ENCODE data around the gene G3BP2. TPM values are rescaled to one million over a fixed set of nuclear protein-coding genes. Genes with fewer than 3 reads are reported as not detected.

The G3BP2 gene
- total RNA-seq: 101 and 166 TPM in 2 replicates

DNA sequence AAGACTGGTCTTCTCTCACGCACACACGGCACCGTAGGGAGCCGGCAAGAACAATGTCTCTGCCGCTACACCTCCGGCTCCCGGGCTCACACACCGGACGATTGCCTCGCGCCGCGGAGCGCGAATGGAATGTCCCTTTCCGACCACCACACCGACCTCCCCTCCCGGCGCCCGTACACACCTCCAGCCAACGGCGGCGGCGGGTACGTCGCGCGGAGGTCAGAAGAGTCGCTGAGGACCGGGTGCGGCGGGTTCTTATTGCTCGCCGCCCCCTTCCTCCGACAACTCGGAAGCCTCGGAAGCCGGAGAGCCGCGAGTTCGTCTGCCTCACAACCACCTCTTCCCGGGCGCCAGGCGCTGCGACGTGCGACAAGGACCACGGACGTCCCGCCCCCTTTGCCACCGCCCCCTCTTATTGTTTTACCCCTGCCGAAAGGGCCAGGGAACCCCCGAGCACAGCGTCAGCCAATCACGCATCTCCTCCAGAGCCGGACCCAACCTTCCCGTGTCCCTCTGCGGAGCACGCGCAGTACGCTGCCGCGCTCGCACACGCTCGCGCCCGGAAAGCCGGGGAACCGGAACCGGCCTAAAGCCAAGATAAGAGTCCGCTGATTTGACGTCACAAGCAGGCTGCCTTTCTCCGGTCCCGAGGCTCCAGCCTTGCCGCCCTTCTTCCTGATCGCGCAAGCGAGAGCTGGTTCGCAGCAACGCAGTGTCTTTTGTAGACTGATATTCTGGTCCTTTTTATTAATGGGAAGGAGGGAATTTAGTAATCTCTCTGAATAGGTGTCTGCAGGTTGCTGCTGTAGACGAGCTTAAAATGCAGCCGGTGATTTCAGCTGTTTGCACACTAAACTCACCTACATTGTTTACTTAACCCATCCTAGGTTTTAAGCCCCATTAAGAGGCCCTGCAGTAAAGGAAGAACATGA is at the start of gene G3BP2:
G3BP2 (minus strand) TSS at position 385 of the 932 bp plus-strand sequence. CDS start 11,386 bp downstream, outside the sequence.

DNA sequence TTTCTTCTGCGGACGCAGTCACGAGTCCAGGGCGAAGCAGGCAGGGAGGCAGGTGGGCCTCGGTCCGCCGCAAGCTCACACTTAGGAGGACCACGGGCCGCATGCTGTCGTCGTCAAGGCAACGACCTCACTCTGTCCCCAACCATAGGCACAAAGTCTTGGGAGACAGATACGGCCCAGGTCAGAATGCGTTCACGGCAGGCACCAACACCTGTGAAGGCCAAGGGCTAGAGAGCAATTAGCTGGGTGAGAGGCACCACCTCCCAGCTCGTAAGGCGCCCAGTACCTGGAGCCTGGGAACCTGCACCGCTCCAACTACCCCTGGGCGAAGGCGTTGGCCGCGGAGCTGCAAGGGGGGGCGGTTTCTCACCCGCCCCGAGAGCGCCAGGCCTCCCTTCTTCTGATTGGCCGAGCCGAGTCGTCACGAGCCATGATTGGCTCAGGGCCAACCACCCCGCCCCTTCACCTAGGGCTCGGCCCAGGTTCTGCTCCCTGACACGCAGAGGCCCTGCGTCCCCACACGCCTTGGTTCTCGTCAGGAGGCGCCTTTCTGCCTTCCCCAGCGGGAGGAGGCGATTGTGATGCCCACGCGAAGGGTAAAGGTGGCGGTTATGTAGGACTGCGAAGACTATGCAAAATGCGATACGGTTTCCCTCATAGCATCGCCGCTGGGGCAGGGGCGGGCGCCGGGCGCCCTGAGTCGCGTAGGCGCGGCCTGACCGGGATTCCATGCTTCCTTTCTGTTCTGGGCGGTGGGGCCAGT is 42.9 kb downstream of the G3BP2 start, which contains the start of gene CDKL2:
CDKL2 (minus strand) TSS at position 355 of the 763 bp plus-strand sequence. CDS start 4,540 bp downstream, outside the sequence.

Other genes starting within 250 kb of the G3BP2 start
- 29.0 and 30.3 TPM in 2 replicates for gene RCHY1, start 159.0 kb downstream of the G3BP2 start, total RNA-seq
- gene THAP6, start 158.9 kb downstream of the G3BP2 start, total RNA-seq: 10.5 and 11.1 TPM in 2 replicates
- not detected in 2 replicates for gene ODAPH, start 117.3 kb downstream of the G3BP2 start, total RNA-seq
- 0.14 and 0.55 TPM in 2 replicates for gene CDKL2, start 42.9 kb downstream of the G3BP2 start, total RNA-seq
- 118 and 130 TPM in 2 replicates for gene USO1, start 51.2 kb upstream of the G3BP2 start, total RNA-seq
- not detected in 2 replicates for gene PPEF2, start 229.0 kb upstream of the G3BP2 start, total RNA-seq